Testis (tissue), 3 donors: Measurements from ENCODE around the gene LIM2. TPM values are rescaled to one million over a fixed set of nuclear protein-coding genes. Genes with fewer than 3 reads are reported as not detected.

Experiments
- DNase-seq: peaks from one replicate; pipeline ENCODE4 v3.0.0-alpha.2; 2019
- H3K27ac ChIP-seq, 2 donors: fragments of 200-600 bp; sonication (generic); one replicate each; pipeline ENCODE4 v1.5.1; 2019
- H3K27me3 ChIP-seq: fragments of 200-600 bp; sonication (generic); one replicate; pipeline ENCODE4 v1.5.1; 2019
- H3K36me3 ChIP-seq: fragments of 200-600 bp; sonication (generic); one replicate; pipeline ENCODE4 v1.5.1; 2017; ENCODE audit warnings: low read depth; ENCODE audit errors: missing control alignments
- H3K4me1 ChIP-seq: fragments of 200-600 bp; sonication (generic); one replicate; pipeline ENCODE4 v1.5.1; 2019
- H3K4me3 ChIP-seq, 2 donors: fragments of 200-600 bp; sonication (generic); one replicate each; pipeline ENCODE4 v1.5.1; 2017 to 2019
- H3K9me3 ChIP-seq: fragments of 200-600 bp; sonication (generic); one replicate; pipeline ENCODE4 v1.5.1; 2017
- CTCF ChIP-seq, 3 experiments: fragments of 450-650 bp in 2 of 3; fragments of 200-600 bp in 1 of 3; sonication (generic) in 1 of 3; IDR thresholded peaks; one replicate each; pipeline ENCODE4 v1.5.1; 2016 to 2019; ENCODE audit warnings: antibody characterized with exemption in 3 of 3, mild to moderate bottlenecking in 2 of 3, moderate library complexity in 1 of 3
- POLR2A ChIP-seq: fragments of 450-650 bp; IDR thresholded peaks from one replicate; pipeline ENCODE4 v1.6.1; 2017; ENCODE audit warnings: antibody characterized with exemption, mild to moderate bottlenecking, moderate library complexity
- WGBS, 2 donors: methylation state at CpG; one replicate each; pipeline ENCODE4 v1.1.5; 2018; 5-methylcytosine and 5-hydroxymethylcytosine counted together
- intact Hi-C: fragments of 100-400 bp; cut with DNase I; formaldehyde crosslinking; loops from one replicate; pipeline ENCODE4 v1.15.1; 2023; ENCODE audit warnings: low total_unique reads
- polyA plus RNA-seq: library from polyadenylated mRNA; stranded (reverse); fragments of 350-450 nt; fragmentation: Illumina TruSeq; extraction: RNeasy Lipid Tissue Mini Kit (QIAGEN cat#74804); gene quantifications from one replicate; pipeline ENCODE4 v1.2.3, GENCODE V29; 2014; ENCODE audit warnings: low read depth, low replicate concordance; ENCODE audit not compliant: insufficient read depth
- total RNA-seq, 2 donors: library from RNA; depleted of rRNA; stranded (reverse); fragments of >200 nt; gene quantifications; one replicate each; pipeline ENCODE4 v1.2.3, GENCODE V29; 2016

Gene LIM2
- total and polyA plus RNA-seq, 3 donors from 2014 or later, result 0.31 to 0.91 TPM; not detected in 1

GRCh38 chr19:51337861-51338562, 49.8 kb downstream of the LIM2 start:
- H3K36me3 ChIP-seq, result no peaks in the 10 kb centered on the region
- intact Hi-C loops, result no loop called here
- H3K4me3 ChIP-seq, result no peak overlapping the region
- no peak for TF ChIP-seq POLR2A
- no peak for TF ChIP-seq CTCF (IDR thresholded peaks at IDR 0.05)
- H3K27me3 ChIP-seq, result no peaks in the 10 kb centered on the region
- no peaks in the 10 kb centered on the region for H3K4me1 ChIP-seq
- no peak for DNase-seq
- H3K27ac ChIP-seq, result no peak overlapping the region
- H3K9me3 ChIP-seq, result no peaks in the 10 kb centered on the region
- WGBS, 2 donors, result 53 to 74% methylated on average over 10 to 19 of the region's 19 CpGs

GRCh38 chr19:51337141-51337860, 50.5 kb downstream of the LIM2 start:
- intact Hi-C loops, result no loop called here
- no peak overlapping the region for H3K27ac ChIP-seq
- H3K27me3 ChIP-seq, result no peaks in the 10 kb centered on the region
- 90 to 94% methylated on average over 5 to 13 of the region's 13 CpGs for WGBS, 2 donors
- no peaks in the 10 kb centered on the region for H3K9me3 ChIP-seq
- no peak overlapping the region for H3K4me3 ChIP-seq
- H3K4me1 ChIP-seq, result no peaks in the 10 kb centered on the region
- TF ChIP-seq CTCF (IDR thresholded peaks at IDR 0.05) (no peak), POLR2A (no peak)
- no peaks in the 10 kb centered on the region for H3K36me3 ChIP-seq
- DNase-seq, result no peak

GRCh38 chr19:51333836-51334460, 53.8 kb downstream of the LIM2 start:
- no peak overlapping the region for H3K27ac ChIP-seq
- intact Hi-C loops, result no loop called here
- no peaks in the 10 kb centered on the region for H3K27me3 ChIP-seq
- TF ChIP-seq POLR2A, result no peak
- no peaks in the 10 kb centered on the region for H3K4me1 ChIP-seq
- peak overlapping the region in 1 of 2 donors; percentile 1 for H3K4me3 ChIP-seq
- no peaks in the 10 kb centered on the region for H3K36me3 ChIP-seq
- WGBS, 2 donors, result 55 to 72% methylated on average over 7 to 13 of the region's 13 CpGs
- peak; percentile 79 for DNase-seq
- no peaks in the 10 kb centered on the region for H3K9me3 ChIP-seq

GRCh38 chr19:51331716-51332115, 56.1 kb downstream of the LIM2 start:
- Histone ChIP-seq H3K4me3 (no peak overlapping the region), H3K4me1 (no peaks in the 10 kb centered on the region), H3K27me3 (no peaks in the 10 kb centered on the region), H3K9me3 (no peaks in the 10 kb centered on the region), H3K36me3 (no peaks in the 10 kb centered on the region), H3K27ac (no peak overlapping the region)
- no peak for DNase-seq
- WGBS, 2 donors, result 77 to 91% methylated on average over 6 of the region's 6 CpGs
- no peak for TF ChIP-seq POLR2A
- TF ChIP-seq CTCF (IDR thresholded peaks at IDR 0.05), result no peak
- intact Hi-C loops, result no loop called here

- DNase-seq, result no peak
- intact Hi-C loops, result no loop called here
- H3K9me3 ChIP-seq, result no peaks in the 10 kb centered on the region
- WGBS, 2 donors, result 82 to 84% methylated on average over 3 of the region's 3 CpGs
- no peaks in the 10 kb centered on the region for H3K4me1 ChIP-seq
- H3K27ac ChIP-seq, result no peak overlapping the region
- TF ChIP-seq CTCF (IDR thresholded peaks at IDR 0.05) (no peak), POLR2A (no peak)
- H3K36me3 ChIP-seq, result no peaks in the 10 kb centered on the region
- H3K27me3 ChIP-seq, result no peaks in the 10 kb centered on the region
- H3K4me3 ChIP-seq, result no peak overlapping the region
Measured at GRCh38 chr19:51331193-51331592, 56.6 kb downstream of the LIM2 start.
